COLO829 (cell line): Measurements from ENCODE around the gene TBX5.

ENCODE experiments used
- DNase-seq: peaks from one replicate; pipeline ENCODE4 v3.0.0; 2012; ENCODE audit warnings: low spot score

Gene TBX5

GRCh38 chr12:114319422-114319821, 86.5 kb downstream of the TBX5 start:
- DNase-seq = no peak

GRCh38 chr12:114318984-114319383, 87.0 kb downstream of the TBX5 start:
- no peak for DNase-seq

- no peak for DNase-seq
Measured at GRCh38 chr12:114316076-114316475, 89.9 kb downstream of the TBX5 start.

GRCh38 chr12:114314974-114315720, 90.8 kb downstream of the TBX5 start:
- DNase-seq = no peak

- no peak for DNase-seq
Measured at GRCh38 chr12:114314403-114314802, 91.5 kb downstream of the TBX5 start.

GRCh38 chr12:114313910-114314309, 92.0 kb downstream of the TBX5 start:
- DNase-seq = no peak

GRCh38 chr12:114311974-114312373, 94.0 kb downstream of the TBX5 start:
- no peak for DNase-seq

GRCh38 chr12:114306646-114307045, 99.3 kb downstream of the TBX5 start:
- DNase-seq = no peak

GRCh38 chr12:114305446-114305845, 100.5 kb downstream of the TBX5 start:
- DNase-seq = no peak
